Type B pancreatic cell (in vitro differentiated cells): Measurements from ENCODE around the gene ITGAE. TPM values are rescaled to one million over a fixed set of nuclear protein-coding genes. Genes with fewer than 3 reads are reported as not detected.

Experiments
- DNase-seq: peaks from one replicate; pipeline ENCODE4 v3.0.0; 2021; ENCODE audit warnings: mixed read lengths; ENCODE audit not compliant: unreplicated experiment; ENCODE audit errors: extremely low spot score
- H3K27ac Mint-ChIP-seq: 2 replicates; pipeline ENCODE4 v1.8.0; 2021; ENCODE audit warnings: mild to moderate bottlenecking, mixed read lengths
- H3K27me3 Mint-ChIP-seq: 2 replicates; pipeline ENCODE4 v1.8.0; 2021; ENCODE audit warnings: mixed read lengths
- H3K36me3 Mint-ChIP-seq: 2 replicates; pipeline ENCODE4 v1.8.0; 2021; ENCODE audit warnings: mixed read lengths
- H3K4me1 Mint-ChIP-seq: one replicate; pipeline ENCODE4 v1.8.0; 2021; ENCODE audit warnings: mixed read lengths; ENCODE audit not compliant: unreplicated experiment
- H3K4me3 Mint-ChIP-seq: 2 replicates; pipeline ENCODE4 v1.8.0; 2021; ENCODE audit warnings: mild to moderate bottlenecking, mixed read lengths
- H3K9me3 Mint-ChIP-seq: 2 replicates; pipeline ENCODE4 v1.8.0; 2021; ENCODE audit warnings: mixed read lengths
- total RNA-seq: library from RNA; stranded (reverse); gene quantifications from 2 replicates; pipeline ENCODE4 v1.2.1, GENCODE V29; 2021; ENCODE audit warnings: low replicate concordance
- TF ChIP-seq, protein P1 (sequence below): fragments of 200-600 bp; sonication (generic); conservative IDR thresholded peaks from 2 replicates; pipeline ENCODE4 v1.5.0; 2021; ENCODE audit warnings: antibody characterized with exemption, mild to moderate bottlenecking

Gene ITGAE
- total RNA-seq, 1 donor from 2014 or later, result 28.8 TPM

DNA sequence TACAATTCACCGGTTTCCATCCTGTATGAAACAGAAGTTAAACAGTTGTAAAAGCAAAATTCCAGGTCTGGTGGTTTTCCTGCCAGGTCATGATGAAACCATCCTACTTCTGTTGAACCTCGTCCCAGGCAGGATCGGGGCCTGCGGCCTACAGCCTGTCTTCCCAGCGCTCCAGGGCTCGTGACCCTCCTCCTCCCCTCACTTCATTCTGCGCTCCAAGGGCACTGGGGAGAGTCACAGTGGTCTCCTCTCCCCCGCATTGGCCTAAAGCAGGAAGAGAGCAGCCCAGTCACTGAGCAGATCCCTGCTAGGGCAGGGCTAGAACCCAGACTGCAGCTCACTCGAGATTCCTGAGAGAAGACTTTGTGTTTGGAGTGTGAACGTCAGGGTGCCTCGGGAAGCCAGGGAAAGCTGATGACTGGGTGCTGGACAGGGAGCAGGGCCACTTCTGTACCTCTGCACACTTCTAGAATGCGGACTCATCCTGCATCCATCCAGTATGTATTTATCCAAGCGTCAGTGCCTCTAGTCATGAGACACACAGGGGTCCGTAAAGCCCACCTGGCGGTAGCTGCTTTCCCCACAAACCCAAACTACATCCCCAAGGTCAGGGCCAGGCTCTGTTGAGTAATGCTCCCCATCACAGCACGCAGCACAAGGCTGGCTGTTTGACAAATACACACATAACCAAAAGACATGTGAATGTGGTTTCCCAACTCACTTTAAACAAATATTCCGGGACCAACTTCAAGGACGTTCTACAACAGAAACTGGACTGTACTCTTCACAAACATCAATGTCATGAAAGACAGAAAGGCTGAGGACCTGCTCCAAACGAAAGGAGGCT, 1.7 kb upstream of the ITGAE start:
- Mint-ChIP-seq H3K4me3 (no peak overlapping the region), H3K4me1 (no peaks in the 10 kb centered on the region), H3K27me3 (no peaks in the 10 kb centered on the region), H3K9me3 (no peaks in the 10 kb centered on the region), H3K27ac (no peak overlapping the region), H3K36me3 (no peaks in the 10 kb centered on the region)
- TF ChIP-seq, protein P1, sequence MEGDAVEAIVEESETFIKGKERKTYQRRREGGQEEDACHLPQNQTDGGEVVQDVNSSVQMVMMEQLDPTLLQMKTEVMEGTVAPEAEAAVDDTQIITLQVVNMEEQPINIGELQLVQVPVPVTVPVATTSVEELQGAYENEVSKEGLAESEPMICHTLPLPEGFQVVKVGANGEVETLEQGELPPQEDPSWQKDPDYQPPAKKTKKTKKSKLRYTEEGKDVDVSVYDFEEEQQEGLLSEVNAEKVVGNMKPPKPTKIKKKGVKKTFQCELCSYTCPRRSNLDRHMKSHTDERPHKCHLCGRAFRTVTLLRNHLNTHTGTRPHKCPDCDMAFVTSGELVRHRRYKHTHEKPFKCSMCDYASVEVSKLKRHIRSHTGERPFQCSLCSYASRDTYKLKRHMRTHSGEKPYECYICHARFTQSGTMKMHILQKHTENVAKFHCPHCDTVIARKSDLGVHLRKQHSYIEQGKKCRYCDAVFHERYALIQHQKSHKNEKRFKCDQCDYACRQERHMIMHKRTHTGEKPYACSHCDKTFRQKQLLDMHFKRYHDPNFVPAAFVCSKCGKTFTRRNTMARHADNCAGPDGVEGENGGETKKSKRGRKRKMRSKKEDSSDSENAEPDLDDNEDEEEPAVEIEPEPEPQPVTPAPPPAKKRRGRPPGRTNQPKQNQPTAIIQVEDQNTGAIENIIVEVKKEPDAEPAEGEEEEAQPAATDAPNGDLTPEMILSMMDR, result no peak
- DNase-seq, result no peak

DNA sequence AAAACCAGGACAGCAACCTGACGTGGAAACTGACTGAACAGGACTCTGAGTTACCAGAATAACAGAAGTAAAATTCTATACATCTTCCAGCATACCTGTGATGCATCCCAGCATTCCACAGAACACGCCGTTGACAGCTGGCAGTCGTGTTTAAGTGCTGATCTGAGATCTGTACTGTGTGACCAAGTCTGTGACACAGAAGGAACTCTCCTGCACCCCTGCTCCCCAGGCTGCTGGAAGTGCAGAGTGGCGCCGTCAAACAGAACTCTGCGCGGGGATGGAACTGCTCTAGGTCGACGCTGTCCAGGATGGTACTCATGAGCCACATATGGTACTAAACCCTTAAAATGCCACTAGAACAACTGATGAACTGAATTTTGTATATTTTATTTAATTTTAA, 804 bp upstream of the ITGAE start:
- Mint-ChIP-seq H3K27me3 (no peaks in the 10 kb centered on the region), H3K4me1 (peaks cover under 1% of the 10 kb centered on the region), H3K27ac (no peak overlapping the region)

DNA sequence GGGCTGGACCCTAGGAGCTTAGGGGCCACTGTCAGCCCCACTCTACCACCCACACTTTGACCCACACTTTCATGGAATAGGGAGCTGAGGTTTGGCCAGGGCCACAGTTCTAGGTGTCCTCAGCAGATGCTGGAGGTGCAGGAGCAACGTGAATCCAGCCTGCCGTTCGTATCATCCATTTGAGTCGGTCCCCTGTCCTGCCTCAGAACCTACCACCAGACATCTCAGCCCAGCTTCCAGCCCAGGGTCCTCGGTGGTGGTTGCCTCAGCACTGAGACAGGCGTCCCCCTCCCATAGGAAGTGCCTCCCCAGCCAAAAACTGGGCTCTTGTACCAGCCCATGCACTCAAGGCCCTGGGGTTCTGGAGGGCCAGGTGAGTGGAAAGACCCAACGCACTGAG, 359 bp upstream of the ITGAE start:
- Mint-ChIP-seq H3K4me3 (no peak overlapping the region), H3K36me3 (no peaks in the 10 kb centered on the region), H3K27me3 (no peaks in the 10 kb centered on the region), H3K4me1 (peaks cover 4% of the 10 kb centered on the region), H3K9me3 (no peaks in the 10 kb centered on the region), H3K27ac (no peak overlapping the region)
- no peak for DNase-seq
- TF ChIP-seq, protein P1, result no peak

More for the DNA sequence above, 804 bp upstream of the ITGAE start:
- Mint-ChIP-seq H3K9me3 (no peaks in the 10 kb centered on the region), H3K4me3 (no peak overlapping the region), H3K36me3 (no peaks in the 10 kb centered on the region)
- DNase-seq, result no peak
- TF ChIP-seq, protein P1, result no peak

- DNase-seq, result no peak
- TF ChIP-seq, protein P1, result no peak
- Mint-ChIP-seq H3K4me3 (no peak overlapping the region), H3K27ac (no peak overlapping the region), H3K36me3 (no peaks in the 10 kb centered on the region), H3K27me3 (no peaks in the 10 kb centered on the region), H3K4me1 (peaks cover 4% of the 10 kb centered on the region), H3K9me3 (no peaks in the 10 kb centered on the region)
Measured at GRCh38 chr17:3799181-3799945, 1.6 kb downstream of the ITGAE start.

GRCh38 chr17:3798273-3799180, 2.5 kb downstream of the ITGAE start:
- H3K27me3 Mint-ChIP-seq, result no peaks in the 10 kb centered on the region
- H3K4me1 Mint-ChIP-seq, result peaks cover 4% of the 10 kb centered on the region
- H3K9me3 Mint-ChIP-seq, result no peaks in the 10 kb centered on the region
- DNase-seq, result no peak
- no peaks in the 10 kb centered on the region for H3K36me3 Mint-ChIP-seq
- TF ChIP-seq, protein P1, result no peak
- H3K27ac Mint-ChIP-seq, result no peak overlapping the region
- no peak overlapping the region for H3K4me3 Mint-ChIP-seq
